Hepatocyte (in vitro differentiated cells): Measurements from ENCODE around the gene LRMDA.

Experiments used
- EZH2 ChIP-seq: fragments of 200-600 bp; sonication (generic); IDR thresholded peaks from 2 replicates; pipeline ENCODE4 v1.6.1; 2016; ENCODE audit warnings: antibody characterized with exemption, mild to moderate bottlenecking, borderline replicate concordance
- EZH2phosphoT487 ChIP-seq: fragments of 200-600 bp; sonication (generic); IDR thresholded peaks from one replicate; pipeline ENCODE4 v1.6.1; 2018; ENCODE audit warnings: antibody characterized with exemption, mild to moderate bottlenecking, low read depth, moderate library complexity; ENCODE audit not compliant: unreplicated experiment, severe bottlenecking
- TF ChIP-seq, protein P1 (sequence below): fragments of 200-600 bp; sonication (generic); IDR thresholded peaks from 2 replicates; pipeline ENCODE4 v1.5.1; 2016; ENCODE audit warnings: antibody characterized with exemption, mild to moderate bottlenecking; ENCODE audit not compliant: poor library complexity

DNA sequence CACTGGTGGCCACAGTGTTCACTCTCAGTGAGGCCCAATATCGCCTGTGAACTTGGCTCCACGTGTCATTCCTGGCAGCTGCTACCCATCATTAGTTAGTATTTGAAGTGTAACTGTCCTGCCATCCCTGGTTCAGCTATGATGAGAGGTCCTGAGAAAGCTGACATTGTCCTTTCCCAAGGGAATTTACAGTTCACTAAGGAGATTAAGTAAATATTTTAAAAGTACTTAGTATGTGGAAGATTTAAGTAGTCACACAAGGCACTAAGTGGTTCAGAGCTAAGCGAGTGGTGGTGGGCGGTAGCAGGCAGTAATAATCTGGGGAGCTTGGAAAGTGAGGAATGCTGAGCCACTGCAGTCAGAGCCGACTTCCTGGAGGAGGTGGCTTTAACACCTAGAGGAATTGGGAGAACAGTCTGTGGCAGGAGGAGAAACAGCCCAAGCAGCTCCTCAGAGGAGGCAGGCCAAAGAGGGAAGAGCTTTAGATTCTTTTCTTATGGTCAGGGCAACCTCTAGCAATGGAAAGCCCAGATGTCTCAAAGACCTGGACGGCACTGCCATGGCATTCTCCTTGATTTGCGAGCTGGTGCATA is 519.7 kb downstream of the LRMDA start:
- TF ChIP-seq, protein P1, sequence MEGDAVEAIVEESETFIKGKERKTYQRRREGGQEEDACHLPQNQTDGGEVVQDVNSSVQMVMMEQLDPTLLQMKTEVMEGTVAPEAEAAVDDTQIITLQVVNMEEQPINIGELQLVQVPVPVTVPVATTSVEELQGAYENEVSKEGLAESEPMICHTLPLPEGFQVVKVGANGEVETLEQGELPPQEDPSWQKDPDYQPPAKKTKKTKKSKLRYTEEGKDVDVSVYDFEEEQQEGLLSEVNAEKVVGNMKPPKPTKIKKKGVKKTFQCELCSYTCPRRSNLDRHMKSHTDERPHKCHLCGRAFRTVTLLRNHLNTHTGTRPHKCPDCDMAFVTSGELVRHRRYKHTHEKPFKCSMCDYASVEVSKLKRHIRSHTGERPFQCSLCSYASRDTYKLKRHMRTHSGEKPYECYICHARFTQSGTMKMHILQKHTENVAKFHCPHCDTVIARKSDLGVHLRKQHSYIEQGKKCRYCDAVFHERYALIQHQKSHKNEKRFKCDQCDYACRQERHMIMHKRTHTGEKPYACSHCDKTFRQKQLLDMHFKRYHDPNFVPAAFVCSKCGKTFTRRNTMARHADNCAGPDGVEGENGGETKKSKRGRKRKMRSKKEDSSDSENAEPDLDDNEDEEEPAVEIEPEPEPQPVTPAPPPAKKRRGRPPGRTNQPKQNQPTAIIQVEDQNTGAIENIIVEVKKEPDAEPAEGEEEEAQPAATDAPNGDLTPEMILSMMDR = no peak
- no peak for TF ChIP-seq EZH2
- no peak for TF ChIP-seq EZH2phosphoT487
